Stimulated activated CD4-positive, alpha-beta T cell treated with anti-CD3 and anti-CD28 coated beads, Interleukin-4, amount 100 ng/mL, for 48 hours (primary cell): ENCODE data around the gene MUC5B.

ENCODE experiments used
- DNase-seq, 2 donors: peaks; one replicate each; pipeline ENCODE4 v3.0.0-alpha.2; 2020; ENCODE audit warnings: low read depth in 2 of 2

Gene MUC5B

DNA sequence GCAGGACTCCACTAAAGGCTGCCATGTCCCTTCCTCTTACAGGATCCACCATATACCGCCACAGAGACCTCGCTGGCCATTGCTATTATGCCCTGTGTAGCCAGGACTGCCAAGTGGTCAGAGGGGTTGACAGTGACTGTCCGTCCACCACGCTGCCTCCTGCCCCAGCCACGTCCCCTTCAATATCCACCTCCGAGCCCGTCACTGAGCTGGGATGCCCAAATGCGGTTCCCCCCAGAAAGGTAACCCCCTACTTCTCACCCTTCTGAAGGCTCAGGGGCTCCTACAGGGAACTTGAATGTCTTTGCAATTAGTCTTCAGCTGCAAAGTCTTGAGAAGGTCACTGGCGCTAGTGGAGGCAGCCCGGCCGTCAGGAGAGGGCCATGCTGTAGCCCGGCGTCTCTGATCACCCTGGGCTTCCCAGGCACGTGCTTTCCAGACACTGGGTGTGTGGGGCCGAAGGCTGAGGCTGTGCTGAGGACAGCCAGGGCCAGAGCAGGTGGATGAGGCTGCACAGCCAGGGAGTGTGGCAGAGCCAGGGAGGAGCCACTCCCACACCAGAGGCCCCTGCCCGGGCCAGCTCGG lies 30.0 kb upstream of the MUC5B start:
- no peak for DNase-seq

GRCh38 chr11:1193326-1194230 lies 29.3 kb upstream of the MUC5B start:
- DNase-seq: no peak

DNA sequence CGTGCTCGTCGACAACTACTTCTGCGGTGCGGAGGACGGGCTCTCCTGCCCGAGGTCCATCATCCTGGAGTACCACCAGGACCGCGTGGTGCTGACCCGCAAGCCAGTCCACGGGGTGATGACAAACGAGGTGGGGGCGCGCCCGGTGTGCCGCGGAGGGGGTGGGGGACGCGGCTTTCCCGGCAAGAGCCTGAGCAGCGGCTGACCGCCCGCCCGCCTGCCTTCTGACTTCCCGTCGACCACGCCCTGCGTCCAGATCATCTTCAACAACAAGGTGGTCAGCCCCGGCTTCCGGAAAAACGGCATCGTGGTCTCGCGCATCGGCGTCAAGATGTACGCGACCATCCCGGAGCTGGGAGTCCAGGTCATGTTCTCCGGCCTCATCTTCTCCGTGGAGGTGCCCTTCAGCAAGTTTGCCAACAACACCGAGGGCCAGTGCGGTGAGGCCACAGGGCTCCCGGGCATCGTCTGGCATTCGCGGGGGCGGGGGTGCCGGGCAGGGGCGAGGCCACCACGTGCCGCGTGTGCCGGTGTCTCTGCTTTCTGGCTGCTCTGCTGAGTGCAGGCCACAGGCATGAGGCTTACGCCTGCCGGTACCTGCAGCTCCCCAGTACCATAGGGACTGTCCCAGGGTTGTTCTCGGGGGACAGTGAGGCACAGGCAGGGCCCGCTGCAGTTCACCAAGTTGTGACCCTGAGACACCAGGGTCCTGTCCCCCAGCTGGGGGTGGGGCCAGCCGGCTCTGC lies 28.5 kb upstream of the MUC5B start:
- DNase-seq: no peak

- no peak for DNase-seq
Observed at GRCh38 chr11:1194977-1195681, 27.7 kb upstream of the MUC5B start.

- no peak for DNase-seq
Observed at GRCh38 chr11:1195682-1196515, 27.0 kb upstream of the MUC5B start.

- DNase-seq: no peak
Observed at GRCh38 chr11:1196516-1197391, 26.1 kb upstream of the MUC5B start.

DNA sequence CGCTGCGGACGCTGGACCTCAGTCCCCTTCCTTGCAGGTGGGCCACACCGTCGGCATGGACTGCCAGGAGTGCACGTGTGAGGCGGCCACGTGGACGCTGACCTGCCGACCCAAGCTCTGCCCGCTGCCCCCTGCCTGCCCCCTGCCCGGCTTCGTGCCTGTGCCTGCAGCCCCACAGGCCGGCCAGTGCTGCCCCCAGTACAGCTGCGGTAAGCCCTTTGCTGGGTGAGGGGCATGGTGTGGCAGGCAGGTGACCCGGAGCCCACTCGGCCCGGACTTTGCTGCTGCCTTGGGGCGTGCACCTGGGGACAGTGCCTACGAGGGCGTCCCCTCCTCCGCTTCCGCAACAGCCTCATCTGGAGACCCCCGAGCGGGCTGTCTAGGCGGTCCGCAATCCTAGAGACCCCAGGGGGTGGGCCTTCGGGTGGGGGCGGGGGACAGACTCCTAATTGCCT lies 25.4 kb upstream of the MUC5B start:
- DNase-seq: no peak

- DNase-seq: no peak
Observed at GRCh38 chr11:1197886-1198560, 24.8 kb upstream of the MUC5B start.

DNA sequence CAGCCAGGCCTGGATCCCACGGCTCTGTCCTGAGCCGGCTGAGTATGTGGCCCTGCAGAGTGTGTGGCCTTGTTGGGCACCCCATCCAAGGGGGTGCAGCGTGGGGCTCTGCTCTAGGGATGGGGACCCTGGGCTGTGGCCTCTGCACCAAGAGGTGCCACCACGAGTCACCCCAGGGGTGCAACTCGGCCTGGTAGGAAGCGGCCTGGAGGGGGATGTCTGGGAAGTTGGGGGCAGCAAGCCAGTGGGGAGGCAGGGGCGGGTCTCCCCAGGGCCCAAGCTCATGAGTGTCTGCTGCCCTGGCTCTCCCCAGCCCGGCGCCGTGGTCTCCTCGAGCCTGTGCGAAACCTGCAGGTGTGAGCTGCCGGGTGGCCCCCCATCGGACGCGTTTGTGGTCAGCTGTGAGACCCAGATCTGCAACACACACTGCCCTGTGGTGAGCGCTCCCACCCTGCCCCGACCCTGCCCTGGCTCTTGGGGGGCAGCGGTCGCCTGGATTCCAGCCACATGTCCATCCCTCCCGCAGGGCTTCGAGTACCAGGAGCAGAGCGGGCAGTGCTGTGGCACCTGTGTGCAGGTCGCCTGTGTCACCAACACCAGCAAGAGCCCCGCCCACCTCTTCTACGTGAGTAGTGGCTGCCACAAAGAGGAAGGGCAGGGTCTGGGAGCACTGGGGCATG lies 24.2 kb upstream of the MUC5B start:
- no peak for DNase-seq

GRCh38 chr11:1199241-1199750 lies 23.6 kb upstream of the MUC5B start:
- no peak for DNase-seq

DNA sequence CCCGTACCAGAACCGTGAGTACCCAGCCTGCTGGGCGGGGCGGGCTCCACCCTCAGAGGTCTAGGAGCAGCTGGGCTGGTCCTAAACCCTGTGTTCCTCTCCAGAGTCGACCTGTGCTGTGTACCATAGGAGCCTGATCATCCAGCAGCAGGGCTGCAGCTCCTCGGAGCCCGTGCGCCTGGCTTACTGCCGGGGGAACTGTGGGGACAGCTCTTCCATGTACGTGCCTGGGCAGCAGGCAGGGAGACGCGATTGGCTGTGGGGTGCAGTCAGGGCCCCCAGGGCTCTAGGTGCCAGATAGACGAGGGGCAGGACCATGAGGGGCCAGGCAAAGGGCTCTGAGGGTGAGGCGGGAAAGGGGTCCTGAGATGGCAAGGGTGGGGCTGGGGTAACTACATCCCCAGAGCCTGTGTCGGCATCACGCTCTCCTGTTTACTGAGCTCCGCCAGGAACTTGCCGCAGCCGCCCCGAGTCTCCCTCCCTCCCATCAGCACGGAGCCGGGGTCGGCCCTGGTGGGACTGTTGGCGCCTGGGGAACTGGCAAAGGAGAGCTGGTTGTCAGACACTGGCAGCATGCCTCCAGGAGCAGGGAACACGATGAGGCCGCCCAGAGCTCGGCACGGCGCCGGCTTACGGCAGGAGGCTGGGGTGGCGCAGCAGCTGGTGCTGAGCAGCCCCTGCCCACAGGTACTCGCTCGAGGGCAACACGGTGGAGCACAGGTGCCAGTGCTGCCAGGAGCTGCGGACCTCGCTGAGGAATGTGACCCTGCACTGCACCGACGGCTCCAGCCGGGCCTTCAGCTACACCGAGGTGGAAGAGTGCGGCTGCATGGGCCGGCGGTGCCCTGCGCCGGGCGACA lies 22.9 kb upstream of the MUC5B start:
- DNase-seq: no peak

- DNase-seq: no peak
Observed at GRCh38 chr11:1200611-1201191, 22.2 kb upstream of the MUC5B start.

GRCh38 chr11:1201395-1202153 lies 21.3 kb upstream of the MUC5B start:
- DNase-seq: no peak

- DNase-seq: no peak
Observed at GRCh38 chr11:1202154-1202775, 20.6 kb upstream of the MUC5B start.

DNA sequence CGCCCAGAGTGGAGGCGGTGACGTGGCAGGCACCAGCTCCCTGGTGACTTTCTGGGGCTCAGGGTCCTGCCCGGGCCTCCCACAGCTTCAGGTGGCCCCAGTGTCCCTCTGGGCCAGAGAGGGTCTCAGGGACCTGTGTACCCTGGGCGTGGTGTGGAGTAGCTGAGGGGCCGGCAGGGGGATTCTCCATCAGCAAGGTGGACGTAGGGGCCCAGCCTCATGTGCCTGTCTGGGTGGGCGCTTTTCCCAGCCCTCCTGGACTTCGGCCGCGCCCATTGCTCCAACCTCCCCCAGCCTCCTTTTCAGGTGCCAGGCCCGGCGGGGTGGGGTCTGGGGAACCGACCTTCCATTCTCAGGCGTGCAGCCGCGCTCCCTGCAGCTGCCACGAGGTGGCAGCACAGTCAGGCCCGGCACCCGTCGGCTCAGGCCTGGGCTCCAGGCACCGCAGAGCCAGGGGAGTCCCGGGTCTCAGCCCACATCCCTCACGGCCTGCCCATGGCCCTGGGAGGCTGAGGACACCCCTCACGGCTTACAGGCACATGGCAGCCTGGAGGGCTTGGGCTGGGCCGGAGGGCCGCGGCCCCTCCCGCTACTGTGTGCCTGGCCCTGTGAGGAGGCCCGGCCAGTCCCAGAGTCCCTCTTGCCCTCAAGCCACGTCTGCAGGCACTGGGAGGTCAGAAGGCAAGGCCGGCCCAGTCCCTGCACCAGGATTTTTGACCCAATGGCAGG lies 19.9 kb upstream of the MUC5B start:
- DNase-seq: peak; percentile 52 to 66
